NCI-H128 (cell line): ENCODE data around the gene DDR1.
"Not testable (repeated sequence)": the region's sequence is repeated elsewhere in the genome, so short reads cannot be mapped to it uniquely, and the experiment has no call there.

ENCODE experiments used
- DNase-seq: peaks from one replicate; lab custom pipeline; 2025; ENCODE audit not compliant: unreplicated experiment; lab: John Stamatoyannopoulos, UW

Gene DDR1

DNA sequence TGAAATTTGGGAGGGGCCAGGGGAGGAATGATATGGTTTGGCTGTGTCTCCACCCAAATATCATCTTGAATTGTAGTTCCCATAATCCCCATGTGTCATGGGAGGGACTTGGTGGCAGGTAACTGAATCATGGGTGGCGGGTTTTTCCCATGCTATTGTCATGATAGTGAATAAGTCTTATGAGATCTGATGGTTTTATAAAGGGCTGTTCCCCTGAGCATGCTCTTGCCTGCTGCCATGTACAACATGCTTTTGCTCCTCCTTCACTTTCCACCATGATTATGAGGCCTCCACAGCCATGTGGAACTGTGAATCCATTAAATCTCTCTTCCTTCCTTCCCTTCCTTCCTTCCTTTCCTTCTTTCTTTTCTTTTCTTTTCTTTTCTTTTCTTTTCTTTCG, 31.9 kb upstream of the DDR1 start:
- not testable (repeated sequence) for DNase-seq

DNA sequence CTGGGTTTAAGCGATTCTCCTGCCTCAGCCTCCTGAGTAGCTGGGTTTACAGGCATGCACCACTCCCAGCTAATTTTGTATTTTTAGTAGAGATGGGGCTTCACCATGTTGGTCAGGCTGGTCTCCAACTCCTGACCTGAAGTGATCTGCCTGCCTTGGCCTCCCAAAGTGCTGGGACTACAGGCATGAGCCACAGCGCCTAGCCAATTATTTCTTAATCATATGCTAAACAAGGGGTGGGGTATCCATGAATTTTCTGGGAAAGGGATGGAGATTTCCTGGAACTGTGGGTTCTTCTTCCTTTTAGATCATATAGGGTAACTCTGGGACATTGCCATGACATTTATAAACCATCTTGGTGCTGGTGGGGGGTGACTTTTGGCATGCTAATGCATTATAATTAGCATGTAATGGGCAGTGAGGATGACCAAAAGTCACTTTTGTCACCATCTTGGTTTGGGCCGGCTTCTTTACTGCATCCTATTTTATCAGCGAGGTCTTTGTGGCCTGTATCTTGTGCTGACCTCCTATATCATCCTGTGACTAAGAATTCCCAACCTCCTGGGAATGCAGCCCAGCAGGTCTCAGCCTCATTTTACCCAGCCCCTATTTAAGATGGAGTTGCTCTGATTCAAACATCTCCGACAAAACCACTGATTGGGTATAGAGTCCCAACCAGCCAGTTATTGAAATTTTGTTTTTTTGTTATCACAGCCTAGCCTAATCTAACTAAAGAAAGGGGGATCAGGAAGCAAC, 29.9 kb upstream of the DDR1 start:
- no peak for DNase-seq

DNA sequence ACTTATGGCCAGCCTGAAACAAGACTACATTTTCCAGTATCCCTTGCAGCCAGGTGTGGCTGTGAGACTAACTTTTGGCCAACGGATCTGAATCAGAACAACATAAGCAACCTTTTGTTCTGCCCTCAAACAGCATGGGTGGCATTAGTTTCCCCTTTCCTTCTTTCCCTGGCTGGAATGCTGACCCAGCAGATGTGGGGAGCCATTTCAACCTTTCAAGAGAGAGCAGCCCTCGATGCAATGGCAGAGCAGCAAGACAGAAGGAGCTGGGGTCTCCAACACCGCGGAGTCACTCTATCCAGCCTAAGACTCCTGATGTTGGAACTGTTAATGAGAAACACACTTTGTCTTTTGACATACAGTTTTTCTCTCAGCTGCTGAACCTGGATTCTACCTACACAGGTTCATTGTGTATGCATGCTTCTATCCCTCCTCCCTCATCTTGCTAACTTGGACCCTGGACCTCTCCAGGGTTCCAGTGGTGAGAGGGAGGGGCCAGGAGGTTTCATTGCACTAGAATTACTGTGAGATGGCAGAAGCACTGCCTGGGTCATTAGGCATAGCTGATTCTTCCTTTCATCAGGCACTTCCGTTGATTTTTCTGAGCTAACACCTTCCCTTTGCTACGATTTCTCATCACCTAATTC, 28.8 kb upstream of the DDR1 start:
- DNase-seq: no peak

DNA sequence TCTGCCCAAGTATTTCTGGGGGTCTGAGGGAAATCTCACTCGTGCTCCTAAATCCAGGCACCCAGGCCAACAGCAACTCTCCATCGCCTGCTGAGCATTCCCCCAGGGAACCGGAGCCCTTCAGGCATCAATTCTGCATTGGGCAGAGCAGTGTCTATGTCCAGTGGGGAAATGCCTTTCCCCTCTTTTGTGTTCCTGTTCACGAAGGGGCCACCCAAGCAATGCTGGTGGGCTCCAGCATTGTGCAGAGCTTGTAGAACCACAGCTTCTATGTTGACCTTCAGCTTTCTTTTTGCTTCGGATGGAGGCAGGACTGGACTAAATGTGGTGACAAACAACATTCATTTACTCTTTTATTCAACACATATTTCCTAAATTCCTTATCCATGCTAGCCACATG, 27.2 kb upstream of the DDR1 start:
- no peak for DNase-seq

DNA sequence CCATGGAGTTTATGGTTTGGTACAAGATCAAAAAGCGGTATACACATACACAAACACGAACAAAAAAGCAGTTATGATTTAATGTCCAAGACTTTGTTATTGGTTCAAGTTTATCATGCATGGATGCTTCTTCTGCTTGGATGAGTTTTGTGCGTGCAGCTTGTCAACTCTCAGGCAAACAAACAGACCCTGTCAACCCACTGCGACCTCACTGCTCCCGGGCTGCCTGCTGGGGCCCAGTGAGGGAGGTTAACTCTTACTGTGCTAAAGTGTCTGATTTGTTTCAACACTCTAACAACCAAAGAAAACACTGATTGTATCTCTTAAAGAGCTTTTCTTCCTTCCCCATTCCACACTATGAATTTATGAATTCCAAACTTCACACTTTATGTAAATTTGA, 26.8 kb upstream of the DDR1 start:
- no peak for DNase-seq

DNA sequence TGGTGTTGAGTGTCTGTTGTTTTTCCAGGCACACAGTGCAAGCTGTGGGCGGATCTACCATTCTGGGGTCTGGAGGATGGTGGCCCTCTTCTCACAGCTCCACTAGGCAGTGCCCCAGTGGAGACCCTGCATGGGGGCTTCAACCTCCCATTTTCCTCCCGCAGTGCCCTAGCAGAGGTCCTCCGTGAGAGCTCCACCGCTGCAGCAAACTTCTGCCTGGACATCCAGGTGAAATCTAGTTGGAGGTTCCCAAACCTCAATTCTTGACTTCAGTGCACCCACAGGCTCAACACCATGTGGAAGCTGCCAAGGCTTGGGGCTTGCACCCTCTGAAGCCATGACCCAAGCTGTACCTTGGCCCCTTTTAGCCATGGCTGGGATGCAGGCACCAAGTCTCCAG, 24.6 kb upstream of the DDR1 start:
- DNase-seq: not testable (repeated sequence)

DNA sequence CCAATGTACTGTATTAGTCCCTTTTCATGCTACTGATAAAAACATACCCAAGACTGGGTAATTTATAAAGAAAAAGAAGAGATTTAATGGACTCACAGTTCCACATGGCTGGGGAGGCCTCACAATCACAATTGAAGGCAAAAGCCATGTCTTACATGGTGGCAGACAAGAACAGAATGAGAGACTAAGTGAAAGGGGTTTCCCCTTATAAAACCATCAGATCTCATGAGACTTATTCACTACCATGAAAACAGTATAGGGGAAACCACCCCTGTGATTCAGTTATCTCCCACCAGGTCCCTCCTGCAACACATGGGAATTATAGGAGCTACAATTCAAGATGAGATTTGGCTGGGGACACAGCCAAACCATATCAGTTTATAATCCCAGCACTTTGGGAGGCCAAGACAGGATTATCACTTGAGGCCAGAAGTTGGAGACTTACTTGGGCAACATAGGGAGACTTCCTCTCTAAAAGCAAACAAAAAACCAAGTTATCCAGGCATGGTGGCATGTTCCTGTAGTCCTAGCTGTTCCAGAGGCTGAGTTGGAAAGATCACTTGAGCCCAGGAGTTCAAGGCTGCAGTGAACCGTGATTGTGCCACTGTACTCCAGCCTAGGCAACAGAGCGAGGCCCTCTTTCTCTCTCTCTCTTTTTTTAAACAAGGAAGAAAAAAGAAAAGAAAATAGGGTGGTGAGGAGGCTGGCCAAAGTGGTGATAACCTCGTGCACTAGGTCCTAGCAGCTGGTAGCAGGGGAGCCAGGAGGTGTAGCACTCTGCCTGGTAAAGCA, 22.9 kb upstream of the DDR1 start:
- DNase-seq: no peak

DNA sequence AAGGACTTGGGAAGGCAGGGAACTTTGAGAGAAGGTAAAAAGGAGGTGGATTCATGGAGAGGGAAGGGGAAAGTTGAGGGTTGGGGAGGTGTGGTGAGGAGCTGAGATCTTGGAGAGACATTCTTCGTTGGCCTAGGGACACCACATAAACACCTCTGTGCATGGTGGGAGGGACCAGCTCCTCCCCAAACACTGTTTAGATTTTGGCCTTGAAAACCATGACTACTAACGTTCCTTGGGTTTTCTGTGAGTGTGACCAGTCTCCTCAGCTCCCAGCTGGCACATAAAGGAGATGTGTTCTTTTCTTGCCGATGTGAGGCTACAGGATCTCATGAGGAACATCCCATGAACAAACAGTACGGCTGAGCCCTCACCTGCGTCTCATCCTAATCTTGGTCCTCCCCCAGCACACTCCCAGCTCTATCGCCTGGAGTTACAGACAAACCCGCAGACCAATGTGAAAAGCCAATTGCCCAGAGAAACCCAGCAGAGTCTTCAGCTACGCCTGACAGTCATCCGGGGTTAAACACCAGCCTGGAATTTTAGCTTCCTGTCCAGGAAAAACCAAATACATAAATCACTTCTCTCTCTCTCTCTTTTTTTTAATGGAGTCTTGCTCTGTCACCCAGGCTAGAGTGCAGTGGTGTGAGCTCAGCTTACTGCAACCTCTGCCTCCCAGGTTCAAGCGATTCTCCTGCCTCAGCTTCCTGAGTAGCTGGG, 22.0 kb upstream of the DDR1 start:
- no peak for DNase-seq

DNA sequence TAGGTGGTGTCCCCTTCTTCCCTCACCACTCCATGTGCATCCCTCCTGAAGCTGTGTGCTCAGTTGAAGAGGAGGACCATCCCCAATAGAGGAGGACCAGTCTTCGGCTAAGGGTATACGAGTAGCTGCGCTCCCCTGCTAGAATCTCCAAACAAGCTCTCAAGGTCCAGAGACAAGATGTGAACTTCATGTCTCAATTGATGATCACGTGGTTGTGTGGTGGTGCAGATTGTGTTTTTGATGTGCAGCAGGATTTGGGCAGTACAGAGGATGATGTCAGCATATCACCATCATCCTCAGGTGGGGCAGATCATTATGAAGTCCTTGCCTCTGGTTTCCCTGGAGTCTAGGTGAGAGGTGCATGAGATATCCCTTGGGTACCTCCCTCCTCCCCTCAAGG, 20.0 kb upstream of the DDR1 start:
- DNase-seq: no peak

DNA sequence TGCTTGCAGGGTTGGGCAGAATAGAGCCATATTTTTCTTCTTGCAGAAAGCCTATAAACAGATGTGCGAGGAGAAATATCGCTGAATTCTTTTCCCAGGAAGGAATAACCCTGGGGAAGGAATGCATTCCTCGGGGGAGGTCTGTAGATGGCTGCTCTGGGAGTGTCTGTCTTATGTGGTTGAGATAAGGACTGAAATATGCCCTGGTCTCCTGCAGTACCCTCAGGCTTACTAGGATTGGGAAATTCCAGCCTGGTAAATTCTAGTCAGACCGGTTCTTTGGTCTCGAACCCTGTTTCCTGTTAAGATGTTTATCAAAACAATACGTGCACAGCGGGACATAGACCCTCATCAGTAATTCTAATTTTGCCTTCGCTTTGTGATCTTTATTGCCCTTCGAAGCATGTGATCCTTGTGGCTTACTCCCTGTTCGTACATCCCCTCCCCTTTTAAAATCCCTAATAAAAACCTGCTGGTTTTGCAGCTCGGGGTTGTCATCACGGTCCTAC, 15.0 kb upstream of the DDR1 start:
- not testable (repeated sequence) for DNase-seq

DNA sequence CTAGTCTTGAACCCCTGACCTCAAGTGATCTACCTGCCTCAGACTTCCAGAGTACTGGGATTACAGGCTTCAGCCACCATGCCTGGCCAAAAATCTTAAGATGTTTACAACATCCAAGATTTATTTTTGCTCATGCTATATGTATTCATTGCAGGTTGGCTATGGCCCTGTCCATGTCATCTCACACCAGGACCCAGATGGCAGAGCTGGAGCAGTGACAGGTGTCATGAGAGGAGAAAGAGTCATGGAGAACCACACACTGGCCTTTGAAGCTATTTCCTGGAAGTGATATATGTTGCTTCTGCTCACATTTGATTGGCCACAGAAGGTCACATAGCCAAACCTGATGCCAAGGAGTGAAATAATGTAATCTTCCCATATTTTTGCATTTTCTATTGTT, 13.8 kb upstream of the DDR1 start:
- DNase-seq: no peak

DNA sequence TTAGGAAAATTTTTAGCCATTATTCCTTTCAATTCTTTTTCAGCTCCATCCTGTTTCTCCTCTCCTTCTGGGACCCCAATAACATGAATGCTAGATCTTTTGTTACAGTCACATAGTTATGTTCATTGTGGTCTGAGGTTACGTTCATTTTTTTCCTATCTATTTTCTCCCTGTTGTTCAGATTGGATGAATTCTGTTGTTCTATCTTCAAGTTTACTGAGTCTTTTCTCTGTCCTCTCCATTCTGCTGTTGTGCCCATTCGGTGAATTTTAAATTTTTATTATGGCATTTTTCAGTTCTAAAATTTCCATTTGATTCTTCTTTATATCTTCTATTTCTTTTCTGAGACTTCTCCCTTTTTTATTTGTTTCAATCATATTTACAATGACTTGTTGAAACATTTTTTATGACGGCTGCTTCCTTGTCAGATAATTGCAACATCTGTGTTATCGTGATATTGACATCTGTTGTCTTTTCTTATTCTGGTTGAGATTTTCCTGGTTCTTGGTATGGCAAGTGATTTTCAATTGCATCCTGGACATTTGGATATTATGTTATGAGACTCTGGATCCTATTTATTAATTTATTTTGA, 12.6 kb upstream of the DDR1 start:
- no peak for DNase-seq

DNA sequence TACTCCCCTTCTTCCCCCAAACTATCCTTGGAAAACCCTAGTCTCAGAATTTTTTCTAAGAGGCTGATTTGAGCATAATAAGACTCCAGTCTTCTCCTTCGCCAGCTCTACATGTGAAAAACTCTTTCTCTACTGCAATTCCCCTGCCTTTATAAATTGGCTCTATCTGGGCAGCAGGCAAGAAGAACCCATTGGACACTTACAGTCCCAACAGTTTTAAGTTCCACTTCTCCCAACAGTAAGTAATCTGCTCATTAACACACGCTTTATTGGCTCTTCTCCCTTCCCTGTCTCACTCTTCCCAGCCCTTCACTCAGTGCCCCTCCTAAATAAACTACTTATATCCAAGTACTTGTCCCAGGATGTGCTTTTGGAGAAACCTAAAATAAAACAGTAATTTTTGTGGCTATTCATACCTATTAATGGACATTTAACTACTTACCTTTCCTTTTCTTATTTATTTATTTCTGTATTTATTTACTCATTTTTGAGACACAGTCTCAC, 11.1 kb upstream of the DDR1 start:
- DNase-seq: no peak

DNA sequence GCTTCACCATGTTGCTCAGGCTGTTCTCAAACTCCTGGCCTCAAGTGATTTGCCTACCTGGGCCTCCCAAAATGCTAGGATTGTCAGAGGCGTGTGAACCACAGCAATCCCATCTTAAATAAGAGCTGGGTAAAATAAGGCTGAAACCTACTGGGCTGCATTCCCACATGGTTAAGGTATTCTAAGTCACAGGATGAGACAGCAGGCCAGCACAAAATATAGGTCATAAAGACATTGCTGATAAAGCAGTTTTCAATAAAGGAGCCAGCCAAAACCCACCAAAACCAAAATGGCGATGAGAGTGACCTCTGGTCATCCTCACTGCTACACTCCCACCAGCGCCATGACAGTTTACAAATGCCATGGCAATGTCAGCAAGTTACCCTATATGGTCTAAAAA, 10.5 kb upstream of the DDR1 start:
- not testable (repeated sequence) for DNase-seq

DNA sequence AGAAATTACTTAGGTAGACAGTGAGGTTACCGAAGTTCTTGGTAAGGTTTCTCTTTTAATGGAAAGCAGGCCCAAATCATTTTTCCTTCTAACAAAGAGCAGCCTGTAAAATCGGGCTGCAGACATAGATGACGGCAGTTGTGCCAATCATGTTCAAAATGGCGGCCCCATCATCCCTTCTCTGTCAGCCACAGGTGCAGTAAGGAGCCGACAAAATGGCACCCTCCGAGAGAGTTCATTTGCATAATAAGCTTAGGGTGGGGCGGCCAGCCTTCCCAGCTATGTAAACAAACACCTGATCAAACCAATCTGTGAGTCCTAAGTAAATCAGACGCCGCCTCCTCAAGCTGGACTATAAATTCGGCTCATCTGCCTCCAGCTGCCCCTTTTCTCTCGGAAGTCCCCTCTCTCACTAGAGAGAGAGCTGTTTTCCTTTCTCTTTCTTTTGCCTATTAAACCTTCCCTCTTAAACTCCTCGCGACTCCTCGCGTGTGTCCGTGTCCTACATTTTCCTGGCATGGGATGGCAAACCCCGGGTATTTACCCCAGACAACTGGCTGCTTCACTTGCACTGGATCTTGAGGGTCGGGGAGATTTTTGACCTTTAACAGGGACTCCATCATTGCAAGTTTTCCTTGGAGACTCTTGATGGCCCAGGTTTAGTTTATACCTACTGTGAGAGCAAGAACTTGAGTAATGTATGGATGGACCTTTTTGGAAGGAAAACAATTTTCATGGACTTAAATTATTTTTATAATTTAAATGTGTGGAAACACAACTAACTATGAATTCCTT, 8.9 kb upstream of the DDR1 start:
- DNase-seq: no peak

DNA sequence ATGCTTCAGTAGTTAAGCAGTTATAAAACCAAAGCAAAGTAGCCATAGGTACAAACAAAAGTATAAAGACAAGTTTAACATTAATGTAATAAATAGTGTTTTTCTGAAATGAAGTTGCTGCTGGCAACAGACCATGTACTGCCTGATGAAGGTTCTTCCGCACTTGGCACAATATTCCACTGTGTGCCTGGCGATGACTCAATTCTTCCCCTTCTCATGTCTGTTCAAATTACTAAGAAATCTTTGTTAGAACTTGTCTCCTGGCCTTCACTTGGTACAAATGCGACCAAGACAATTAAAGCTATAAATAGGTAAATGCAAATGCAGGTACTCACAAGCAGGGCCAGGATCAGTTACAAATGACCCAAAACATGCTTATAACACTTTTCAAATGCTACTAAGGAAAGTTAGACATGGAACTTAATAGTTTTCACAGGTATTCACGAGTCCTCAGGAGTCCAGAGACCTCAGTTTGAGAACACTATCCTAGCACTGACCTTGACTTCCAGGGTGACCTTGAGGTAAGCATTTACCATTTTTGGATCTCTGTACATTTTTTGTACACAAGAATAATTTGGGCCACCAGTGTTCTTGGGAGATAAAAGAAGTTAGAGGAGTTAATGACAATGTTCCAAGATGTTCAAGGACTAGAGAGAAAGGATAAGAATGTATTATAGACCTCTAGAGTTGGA, 8.1 kb upstream of the DDR1 start:
- DNase-seq: no peak

DNA sequence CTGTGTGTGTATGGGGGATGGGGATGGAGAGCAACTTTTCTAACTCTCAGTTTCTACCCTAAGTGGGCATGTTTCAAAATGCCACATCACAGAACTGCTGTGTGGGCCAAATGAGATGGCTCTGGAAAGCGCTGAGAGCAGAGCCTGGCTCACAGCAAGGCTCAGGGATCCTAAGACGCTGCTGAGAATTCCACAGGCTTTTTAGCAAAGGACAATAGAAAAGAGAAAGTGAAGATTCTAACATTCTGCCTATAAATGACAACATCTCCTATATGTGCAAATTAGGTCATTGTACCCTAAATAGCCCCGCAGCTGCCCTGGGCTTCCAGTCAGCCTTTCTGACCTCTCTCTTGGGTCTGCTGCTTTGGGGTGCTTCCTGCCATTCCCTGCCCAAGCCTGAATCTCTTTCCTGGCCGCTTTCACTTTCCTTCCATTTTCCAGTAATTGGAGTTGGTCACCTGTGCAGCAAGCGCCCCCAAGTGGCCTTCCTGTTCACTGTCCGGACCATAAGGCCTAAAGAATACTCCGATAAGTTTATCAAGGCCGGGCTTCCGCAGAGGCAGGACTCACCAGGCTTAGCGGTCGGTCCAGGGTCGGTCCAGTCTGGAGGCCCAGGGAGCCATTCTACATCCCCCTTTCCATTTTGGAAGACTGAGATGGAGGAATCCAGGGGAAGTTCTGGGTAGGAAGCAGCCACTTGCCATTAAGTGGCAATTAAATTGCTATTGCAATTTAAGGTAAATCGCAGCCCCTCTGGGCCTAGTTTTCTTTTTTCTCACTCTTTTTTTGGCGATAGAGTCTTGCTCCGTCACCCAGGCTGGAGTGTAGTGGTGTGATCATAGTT, 6.7 kb upstream of the DDR1 start:
- DNase-seq: peak; percentile 75

DNA sequence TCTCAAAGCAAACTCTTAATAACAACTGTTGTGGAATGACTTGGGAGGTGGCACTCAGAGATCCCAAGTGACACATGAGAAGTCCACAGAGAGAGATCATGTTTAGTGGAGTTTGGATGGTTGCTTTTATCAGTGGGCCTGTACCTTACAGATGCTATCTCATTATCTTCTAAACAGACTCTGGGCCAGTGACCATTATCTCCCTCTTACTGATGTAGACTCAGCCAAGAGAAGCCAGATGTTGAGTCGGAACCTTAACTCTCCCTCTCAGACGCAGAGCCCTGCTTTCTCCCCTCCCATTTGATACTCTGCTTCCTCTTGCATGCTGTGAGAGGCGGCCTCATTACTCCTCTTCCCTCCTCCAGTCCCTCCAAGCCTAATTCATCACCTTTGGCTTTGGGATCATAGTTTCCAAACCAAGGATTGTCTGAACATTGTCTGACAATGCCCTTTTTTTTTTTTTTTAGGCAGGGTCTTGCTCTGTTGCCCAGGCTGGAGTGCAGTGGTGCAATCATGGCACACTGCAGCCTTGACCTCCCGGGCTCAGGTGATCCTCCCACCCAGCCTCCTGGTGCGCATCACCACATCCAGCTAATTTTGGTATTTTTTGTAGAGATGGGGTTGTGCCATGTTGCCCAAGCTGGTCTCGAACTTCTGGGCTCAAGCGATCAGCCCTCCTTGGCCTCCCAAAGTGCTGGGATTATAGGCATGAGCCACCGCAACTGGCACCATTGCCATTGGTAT, 4.5 kb upstream of the DDR1 start:
- DNase-seq: no peak
